HEK293 (cell line): ENCODE results near the gene TYRO3.

ENCODE experiments used
- CTCF ChIA-PET: fragments of 350-600 bp; formaldehyde crosslinking; extraction: SDS; loops from one replicate; lab custom pipeline; 2021; ENCODE audit warnings: antibody characterized with exemption; lab: Yijun Ruan, JAX
- POLR2A ChIA-PET: fragments of 300-600 bp; formaldehyde crosslinking; extraction: SDS; loops from one replicate; lab custom pipeline; 2020; ENCODE audit warnings: antibody characterized with exemption, inconsistent platforms; lab: Yijun Ruan, JAX
- H3K27ac ChIP-seq: fragments of 200-500 bp; sonication (Bioruptor generic); 2 replicates; pipeline ENCODE4 v1.5.1; 2014; ENCODE audit warnings: low read depth, low read length, control low read depth, inconsistent platforms; ENCODE audit errors: extremely low read depth
- H3K36me3 ChIP-seq, 2 experiments: fragments of 200-500 bp in 1 of 2; sonication (Bioruptor generic) in 1 of 2; 1 replicate in 1 of 2; 2 replicates in 1 of 2; pipeline ENCODE4 v1.5.1; 2014 to 2017; ENCODE audit warnings: inconsistent platforms in 2 of 2, low read length in 2 of 2; ENCODE audit not compliant: control insufficient read depth in 2 of 2, insufficient read depth in 1 of 2
- H3K4me1 ChIP-seq: fragments of 200-500 bp; sonication (Bioruptor generic); 2 replicates; pipeline ENCODE4 v1.5.1; 2014; ENCODE audit warnings: mild to moderate bottlenecking, low read length, inconsistent platforms; ENCODE audit not compliant: control insufficient read depth, insufficient read depth
- H3K4me3 ChIP-seq: 2 replicates; pipeline ENCODE4 v1.5.1; 2011; ENCODE audit warnings: low read depth, mild to moderate bottlenecking, control low read depth, low read length, moderate library complexity
- H3K9me3 ChIP-seq: fragments of 200-500 bp; sonication (Bioruptor generic); 2 replicates; pipeline ENCODE4 v1.5.1; 2014; ENCODE audit warnings: low read depth, low read length, inconsistent platforms; ENCODE audit not compliant: control insufficient read depth, insufficient read depth
- GLIS1 ChIP-seq: fragments of 450-650 bp; formaldehyde crosslinking; IDR thresholded peaks from 2 replicates; pipeline ENCODE4 v1.5.1; 2016; ENCODE audit warnings: missing biosample characterization, missing genetic modification characterization
- HOXD13 ChIP-seq: sonication (generic); formaldehyde crosslinking; IDR thresholded peaks from 2 replicates; pipeline ENCODE4 v1.8.0; 2022; ENCODE audit warnings: missing genetic modification reagents, borderline replicate concordance
- IKZF3 ChIP-seq: fragments of 450-650 bp; IDR thresholded peaks from 2 replicates; pipeline ENCODE4 v1.5.0; 2018; ENCODE audit warnings: missing biosample characterization, mild to moderate bottlenecking, missing genetic modification characterization, moderate library complexity
- INSM2 ChIP-seq: fragments of 450-650 bp; formaldehyde crosslinking; IDR thresholded peaks from 2 replicates; pipeline ENCODE4 v1.5.1; 2016; ENCODE audit warnings: missing biosample characterization, missing genetic modification characterization
- KLF9 ChIP-seq: fragments of 450-650 bp; formaldehyde crosslinking; IDR thresholded peaks from 2 replicates; pipeline ENCODE4 v1.5.1; 2016; ENCODE audit warnings: missing biosample characterization, missing genetic modification characterization, low read depth
- PATZ1 ChIP-seq: fragments of 450-650 bp; formaldehyde crosslinking; IDR thresholded peaks from 2 replicates; pipeline ENCODE4 v1.5.1; 2016; ENCODE audit warnings: missing biosample characterization, missing genetic modification characterization
- PRDM4 ChIP-seq: fragments of 450-650 bp; formaldehyde crosslinking; IDR thresholded peaks from 2 replicates; pipeline ENCODE4 v1.5.1; 2017; ENCODE audit warnings: missing biosample characterization, missing genetic modification characterization
- SP7 ChIP-seq: fragments of 450-650 bp; formaldehyde crosslinking; IDR thresholded peaks from 2 replicates; pipeline ENCODE4 v1.5.1; 2016; ENCODE audit warnings: missing biosample characterization, missing genetic modification characterization
- ZBTB8A ChIP-seq: fragments of 450-650 bp; formaldehyde crosslinking; IDR thresholded peaks from 2 replicates; pipeline ENCODE4 v1.5.1; 2016; ENCODE audit warnings: missing biosample characterization, missing genetic modification characterization
- ZFP3 ChIP-seq: fragments of 450-650 bp; formaldehyde crosslinking; IDR thresholded peaks from 2 replicates; pipeline ENCODE4 v1.5.1; 2016; ENCODE audit warnings: low read depth, missing biosample characterization, missing genetic modification characterization
- ZNF133 ChIP-seq: fragments of 450-650 bp; formaldehyde crosslinking; IDR thresholded peaks from 2 replicates; pipeline ENCODE4 v1.5.1; 2016; ENCODE audit warnings: missing biosample characterization, missing genetic modification characterization
- ZNF146 ChIP-seq: fragments of 450-650 bp; formaldehyde crosslinking; IDR thresholded peaks from 2 replicates; pipeline ENCODE4 v1.5.1; 2016; ENCODE audit warnings: missing biosample characterization, missing genetic modification characterization
- ZNF214 ChIP-seq: fragments of 450-650 bp; formaldehyde crosslinking; IDR thresholded peaks from 2 replicates; pipeline ENCODE4 v1.5.1; 2017; ENCODE audit warnings: missing biosample characterization, mild to moderate bottlenecking, missing genetic modification characterization, borderline replicate concordance
- ZNF239 ChIP-seq: fragments of 450-650 bp; formaldehyde crosslinking; IDR thresholded peaks from 2 replicates; pipeline ENCODE4 v1.5.1; 2016; ENCODE audit warnings: missing biosample characterization, missing genetic modification characterization
- ZNF311 ChIP-seq: fragments of 450-650 bp; formaldehyde crosslinking; IDR thresholded peaks from 2 replicates; pipeline ENCODE4 v1.5.1; 2017; ENCODE audit warnings: missing biosample characterization, missing genetic modification characterization, borderline replicate concordance
- ZNF37A ChIP-seq: fragments of 450-650 bp; IDR thresholded peaks from 2 replicates; pipeline ENCODE4 v1.5.1; 2018; ENCODE audit warnings: missing biosample characterization, missing genetic modification characterization
- ZNF391 ChIP-seq: fragments of 450-650 bp; formaldehyde crosslinking; IDR thresholded peaks from 2 replicates; pipeline ENCODE4 v1.5.1; 2016; ENCODE audit warnings: low read depth, missing biosample characterization, missing genetic modification characterization, borderline replicate concordance
- ZNF48 ChIP-seq: fragments of 450-650 bp; formaldehyde crosslinking; IDR thresholded peaks from 2 replicates; pipeline ENCODE4 v1.5.1; 2016; ENCODE audit warnings: missing biosample characterization, missing genetic modification characterization
- ZNF510 ChIP-seq: fragments of 450-650 bp; formaldehyde crosslinking; IDR thresholded peaks from 2 replicates; pipeline ENCODE4 v1.5.1; 2018; ENCODE audit warnings: mild to moderate bottlenecking, missing genetic modification characterization, missing biosample characterization; ENCODE audit not compliant: insufficient replicate concordance
- ZNF514 ChIP-seq: fragments of 450-650 bp; formaldehyde crosslinking; IDR thresholded peaks from 2 replicates; pipeline ENCODE4 v1.5.1; 2016; ENCODE audit warnings: missing biosample characterization, missing genetic modification characterization
- ZNF521 ChIP-seq: fragments of 450-650 bp; formaldehyde crosslinking; IDR thresholded peaks from 2 replicates; pipeline ENCODE4 v1.5.1; 2017; ENCODE audit warnings: missing biosample characterization, mild to moderate bottlenecking, missing genetic modification characterization
- ZNF529 ChIP-seq: fragments of 450-650 bp; formaldehyde crosslinking; IDR thresholded peaks from 2 replicates; pipeline ENCODE4 v1.5.1; 2017; ENCODE audit warnings: missing genetic modification characterization, missing biosample characterization; ENCODE audit not compliant: insufficient replicate concordance
- ZNF585B ChIP-seq: fragments of 450-650 bp; formaldehyde crosslinking; IDR thresholded peaks from 2 replicates; pipeline ENCODE4 v1.5.1; 2016; ENCODE audit warnings: missing biosample characterization, missing genetic modification characterization
- ZNF645 ChIP-seq: fragments of 450-650 bp; formaldehyde crosslinking; IDR thresholded peaks from 2 replicates; pipeline ENCODE4; 2016; ENCODE audit warnings: missing biosample characterization, missing genetic modification characterization
- ZNF677 ChIP-seq: fragments of 450-650 bp; IDR thresholded peaks from 2 replicates; pipeline ENCODE4 v1.5.0; 2018; ENCODE audit warnings: missing biosample characterization, mild to moderate bottlenecking, missing genetic modification characterization, moderate library complexity
- ZNF704 ChIP-seq: fragments of 450-650 bp; formaldehyde crosslinking; IDR thresholded peaks from 2 replicates; pipeline ENCODE4 v1.5.1; 2016; ENCODE audit warnings: missing biosample characterization, missing genetic modification characterization
- ZSCAN16 ChIP-seq: fragments of 450-650 bp; formaldehyde crosslinking; IDR thresholded peaks from 2 replicates; pipeline ENCODE4 v1.5.1; 2016; ENCODE audit warnings: missing biosample characterization, missing genetic modification characterization

TYRO3 gene

GRCh38 chr15:41558400-41559238 is at the start of gene TYRO3:
Gene TYRO3, plus strand, starts transcription at chr15:41559212. Its CDS starts 46 bp downstream, at chr15:41559258.
- H3K9me3 ChIP-seq, result no peaks in the 10 kb centered on the region
- ChIA-PET POLR2A (interaction anchor here (0.8 to 2.0 kb wide), 4 partner anchors 10 to 63 kb away, joined by 3 to 11 read pairs (median 6); partner anchors contain the start of gene RPAP1), CTCF (interaction anchor here (0.7 to 2.0 kb wide), 14 partner anchors 8 to 346 kb away, joined by 3 to 6 read pairs (median 4); partner anchors contain the start of genes ITPKA and MAPKBP1)
- H3K4me1 ChIP-seq, result peaks cover 5% of the 10 kb centered on the region; the same call in 1 of the 2 replicates
- peak within 1 kb of the TSS; percentile 51; the same call in 1 of the 2 replicates for H3K27ac ChIP-seq
- peak within 1 kb of the TSS; percentile 55 for H3K4me3 ChIP-seq
- H3K36me3 ChIP-seq, result peaks cover 0 to 19% of the 10 kb centered on the region in 2 experiments; a peak in 1 of 3 replicates
- TF ChIP-seq ZNF704 (tag by site-specific recombination), result no peak
- TF ChIP-seq ZNF645 (tag by site-specific recombination), result no peak
- TF ChIP-seq ZFP3 (tag by site-specific recombination), result no peak
- no peak for TF ChIP-seq ZNF677
- 0 out of 2 replicates have a peak, but pooled peaks have one; percentile 11 for TF ChIP-seq GLIS1 (tag by site-specific recombination)
- TF ChIP-seq ZNF48, result no peak
- TF ChIP-seq SP7 (tag by site-specific recombination), result 0 out of 2 replicates have a peak, but pooled peaks have one; percentile 5
- TF ChIP-seq ZBTB8A (tag by site-specific recombination), result peak; percentile 51
- TF ChIP-seq ZNF514, result no peak
- no peak for TF ChIP-seq PRDM4 (tag by site-specific recombination)
- TF ChIP-seq ZNF529, result no peak
- TF ChIP-seq ZNF391, result no peak
- 0 out of 2 replicates have a peak, but pooled peaks have one; percentile 8 for TF ChIP-seq IKZF3 (tag by site-specific recombination)
- no peak for TF ChIP-seq ZNF521 (tag by site-specific recombination)
- no peak for TF ChIP-seq ZNF146 (tag by site-specific recombination)
- no peak for TF ChIP-seq HOXD13 (CRISPR knock-in tag)
- peak; percentile 59 for TF ChIP-seq PATZ1 (tag by site-specific recombination)
- 0 out of 2 replicates have a peak, but pooled peaks have one; percentile 23 for TF ChIP-seq KLF9 (tag by site-specific recombination)
- TF ChIP-seq INSM2, result no peak
- no peak for TF ChIP-seq ZSCAN16 (tag by site-specific recombination)
- TF ChIP-seq ZNF510 (tag by site-specific recombination), result no peak
- TF ChIP-seq ZNF214 (tag by site-specific recombination), result no peak
- TF ChIP-seq ZNF37A (tag by site-specific recombination), result no peak
- no peak for TF ChIP-seq ZNF585B (tag by site-specific recombination)
- no peak for TF ChIP-seq ZNF311
- TF ChIP-seq ZNF239 (tag by site-specific recombination), result no peak
- no peak for TF ChIP-seq ZNF133 (tag by site-specific recombination)
